GM19467 (cell line): ENCODE data around the gene RMRP.
"Not testable (repeated sequence)": the region's sequence is repeated elsewhere in the genome, so short reads cannot be mapped to it uniquely, and the experiment has no call there.

Experiments
- ATAC-seq: cut with Tn5 transposase; IDR thresholded peaks from one replicate; pipeline ENCODE4 v1.9.1; 2021; ENCODE audit warnings: mild to moderate bottlenecking, moderate library complexity; ENCODE audit not compliant: unreplicated experiment

RMRP gene

DNA sequence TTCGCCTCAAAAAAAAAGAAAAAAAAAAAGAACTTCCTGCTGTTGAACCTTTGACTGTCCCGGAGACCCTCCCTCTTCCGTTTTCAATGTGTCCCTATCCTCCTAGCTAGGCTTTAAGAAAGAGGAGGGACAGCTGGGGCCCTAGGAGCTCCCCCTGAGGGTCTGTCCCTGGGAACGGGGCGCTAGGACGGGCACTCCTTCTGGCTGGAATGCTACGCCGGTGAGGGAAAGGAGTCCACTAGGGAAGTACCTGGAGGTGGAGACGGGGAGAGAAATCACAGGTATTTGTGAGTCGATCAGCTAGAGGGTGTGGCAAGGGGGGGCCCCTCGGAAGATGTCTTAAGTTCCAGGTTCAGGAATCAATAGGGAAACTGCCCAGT is 11.7 kb downstream of the RMRP start:
- no peak for ATAC-seq

DNA sequence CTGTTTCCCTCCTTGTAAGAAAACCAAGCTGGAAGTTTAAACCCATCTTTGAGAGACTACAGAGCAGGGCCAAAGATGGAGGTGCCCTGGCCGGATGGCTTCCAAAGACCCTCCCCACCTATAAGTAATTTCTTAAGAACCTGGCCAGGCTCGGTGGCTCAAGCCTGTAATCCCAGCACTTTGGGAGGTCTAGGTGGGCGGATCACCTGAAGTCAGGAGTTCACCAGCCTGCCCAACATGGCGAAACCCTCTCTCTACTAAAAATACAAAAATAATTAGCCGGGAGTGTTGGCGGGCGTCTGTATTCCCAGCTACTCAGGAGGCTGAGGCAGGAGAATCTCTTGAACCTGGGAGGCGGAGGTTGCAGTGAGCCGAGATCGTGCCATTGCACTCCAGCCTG is 12.1 kb downstream of the RMRP start:
- ATAC-seq: not testable (repeated sequence)

DNA sequence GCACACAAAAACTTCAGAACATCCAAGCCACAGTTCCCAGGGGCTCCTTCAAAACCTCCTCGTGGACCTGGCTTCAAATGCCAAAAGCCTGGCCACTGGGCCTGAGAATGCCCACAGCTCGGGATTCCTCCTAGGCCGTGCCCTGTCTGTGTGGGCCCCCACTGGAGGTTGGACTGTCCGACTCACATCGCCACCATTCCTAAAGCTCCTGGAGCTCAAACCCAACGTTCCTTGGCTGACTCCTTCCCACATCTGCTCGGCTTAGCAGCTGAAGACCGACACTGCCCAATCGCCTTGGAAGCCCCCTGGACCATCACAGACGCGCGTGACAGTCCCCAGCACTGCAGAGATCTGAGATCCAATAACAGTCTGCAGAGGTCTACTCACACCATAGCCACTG is 14.8 kb downstream of the RMRP start:
- no peak for ATAC-seq

DNA sequence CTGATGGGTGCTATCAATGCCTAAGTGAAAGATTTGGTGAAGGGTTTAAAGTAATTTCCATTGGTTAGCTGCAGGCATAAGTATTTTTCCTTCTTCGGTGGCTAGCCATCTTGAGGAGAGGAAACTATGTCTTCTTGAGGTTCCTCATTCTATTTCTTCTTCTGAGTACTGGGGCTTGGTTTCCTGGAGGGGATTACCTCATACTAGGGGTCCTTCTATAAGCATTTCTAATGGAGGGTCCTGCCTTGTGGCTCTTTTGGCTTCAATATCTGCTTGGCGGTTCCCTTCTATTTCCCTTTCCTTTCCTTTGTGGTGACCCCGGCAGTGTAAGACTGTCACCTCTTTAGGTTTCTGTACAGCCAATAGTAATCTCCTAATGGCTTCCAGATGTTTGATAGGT is 16.3 kb downstream of the RMRP start:
- ATAC-seq: not testable (repeated sequence)

DNA sequence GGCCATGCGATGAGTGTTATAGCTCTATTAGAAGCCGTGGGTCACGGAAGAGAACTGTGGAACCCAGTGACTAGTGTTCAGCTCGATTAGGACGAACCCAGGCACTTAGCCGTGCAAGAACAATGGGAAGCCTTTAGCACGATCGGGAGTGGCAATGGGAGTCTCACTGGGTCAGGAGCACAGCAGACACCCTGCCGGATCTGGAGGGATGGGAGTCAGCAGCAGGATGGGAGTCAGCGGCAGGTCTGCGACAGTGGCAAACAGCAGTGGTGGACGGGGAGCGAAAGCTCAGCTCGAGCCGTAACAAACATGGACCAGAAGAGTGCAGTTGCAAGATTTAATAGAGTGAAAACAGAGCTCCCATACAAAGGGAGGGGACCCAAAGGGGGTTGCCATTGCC is 17.4 kb downstream of the RMRP start:
- not testable (repeated sequence) for ATAC-seq

DNA sequence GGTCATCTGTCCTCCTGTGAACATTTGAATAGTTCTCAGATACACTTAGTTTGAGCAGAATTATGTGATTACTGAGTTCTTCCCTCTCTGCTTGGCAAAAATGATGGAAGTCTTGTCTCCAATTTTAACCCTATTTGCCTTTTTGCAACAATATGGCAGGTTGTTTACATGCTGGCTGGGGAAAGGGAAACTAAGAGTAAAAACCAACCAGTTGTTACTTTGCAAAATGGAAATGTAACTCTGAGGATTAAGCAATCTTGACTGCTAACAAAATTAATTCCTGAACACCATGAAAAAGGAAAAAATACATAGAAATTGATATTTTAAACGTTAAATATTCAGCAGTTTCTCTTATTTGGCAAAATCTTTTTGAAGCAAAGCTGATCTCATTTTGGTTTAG is 18.2 kb downstream of the RMRP start:
- ATAC-seq: no peak

DNA sequence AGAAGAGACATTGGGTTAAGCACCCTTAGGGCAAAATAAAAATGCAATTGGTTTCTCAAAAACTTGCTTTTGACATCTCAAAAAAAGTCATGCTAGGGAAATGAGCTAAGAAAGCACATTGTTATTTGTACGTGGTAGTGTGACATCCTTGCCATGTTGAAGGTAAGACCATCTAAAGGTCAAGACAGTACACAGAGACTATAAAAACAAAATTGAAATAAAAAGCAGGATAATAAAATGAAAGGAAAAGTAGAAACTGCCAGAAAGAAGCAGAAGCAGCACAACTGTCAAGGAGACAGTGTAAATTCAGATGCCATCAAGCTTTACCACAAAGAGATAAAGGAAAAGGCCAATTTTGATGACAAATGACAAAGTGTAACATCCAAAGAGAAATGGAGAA is 18.6 kb downstream of the RMRP start:
- not testable (repeated sequence) for ATAC-seq

DNA sequence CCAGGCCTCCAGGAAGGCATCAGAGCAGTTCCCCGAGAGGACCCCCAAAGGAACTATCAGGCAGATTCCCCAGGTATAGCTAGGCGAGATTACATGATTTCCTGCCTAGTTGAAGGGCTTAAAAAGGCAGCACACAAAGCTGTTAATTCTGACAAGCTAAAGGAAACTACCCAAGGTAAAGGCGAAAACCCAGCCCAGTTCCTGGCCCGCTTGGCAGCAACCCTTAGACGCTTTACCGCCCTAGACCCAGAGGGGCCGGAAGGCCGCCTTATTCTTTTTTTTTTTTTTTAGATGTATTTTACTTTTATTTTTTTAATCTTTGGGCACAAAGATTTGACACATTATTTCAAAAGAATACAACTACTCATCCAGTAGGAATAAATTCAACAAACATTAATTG is 19.1 kb downstream of the RMRP start:
- not testable (repeated sequence) for ATAC-seq

DNA sequence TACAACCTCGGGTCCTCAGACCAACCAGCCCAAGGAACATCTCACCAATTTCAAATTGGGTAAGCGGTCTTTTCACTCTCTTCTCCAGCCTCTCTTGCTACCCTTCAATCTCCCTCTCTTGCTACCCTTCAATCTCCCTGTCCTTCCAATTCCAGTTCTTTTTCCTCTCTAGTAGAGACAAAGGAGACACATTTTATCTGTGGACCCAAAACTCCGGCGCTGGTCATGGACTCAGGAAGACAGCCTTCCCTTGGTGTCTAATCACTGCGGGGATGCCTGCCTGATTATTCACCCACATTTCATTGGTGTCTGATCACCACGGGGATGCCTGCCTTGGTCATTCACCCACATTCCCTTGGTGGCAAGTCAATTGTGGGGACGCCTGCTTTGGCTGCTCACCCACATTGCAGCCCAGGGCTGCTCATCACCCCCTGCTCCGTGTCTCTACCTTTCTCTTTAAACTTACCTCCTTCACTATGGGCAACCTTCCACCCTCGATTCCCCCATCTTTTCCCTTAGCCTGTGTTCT is 20.3 kb downstream of the RMRP start:
- ATAC-seq: not testable (repeated sequence)

DNA sequence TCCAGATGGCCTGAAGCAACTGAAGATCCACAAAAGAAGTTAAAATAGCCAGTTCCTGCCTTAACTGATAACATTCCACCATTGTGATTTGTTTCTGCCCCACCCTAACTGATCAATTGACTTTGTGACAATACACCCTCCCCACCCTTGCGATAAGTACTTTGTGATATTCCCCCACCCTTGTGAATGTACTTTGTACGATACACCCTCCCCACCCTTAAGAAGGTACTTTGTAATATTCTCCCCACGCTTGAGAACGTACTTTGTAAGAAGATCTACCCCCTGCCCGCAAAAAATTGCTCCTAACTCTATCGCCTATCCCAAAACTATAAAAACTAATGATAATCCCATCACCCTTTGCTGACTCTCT is 21.0 kb downstream of the RMRP start:
- not testable (repeated sequence) for ATAC-seq

DNA sequence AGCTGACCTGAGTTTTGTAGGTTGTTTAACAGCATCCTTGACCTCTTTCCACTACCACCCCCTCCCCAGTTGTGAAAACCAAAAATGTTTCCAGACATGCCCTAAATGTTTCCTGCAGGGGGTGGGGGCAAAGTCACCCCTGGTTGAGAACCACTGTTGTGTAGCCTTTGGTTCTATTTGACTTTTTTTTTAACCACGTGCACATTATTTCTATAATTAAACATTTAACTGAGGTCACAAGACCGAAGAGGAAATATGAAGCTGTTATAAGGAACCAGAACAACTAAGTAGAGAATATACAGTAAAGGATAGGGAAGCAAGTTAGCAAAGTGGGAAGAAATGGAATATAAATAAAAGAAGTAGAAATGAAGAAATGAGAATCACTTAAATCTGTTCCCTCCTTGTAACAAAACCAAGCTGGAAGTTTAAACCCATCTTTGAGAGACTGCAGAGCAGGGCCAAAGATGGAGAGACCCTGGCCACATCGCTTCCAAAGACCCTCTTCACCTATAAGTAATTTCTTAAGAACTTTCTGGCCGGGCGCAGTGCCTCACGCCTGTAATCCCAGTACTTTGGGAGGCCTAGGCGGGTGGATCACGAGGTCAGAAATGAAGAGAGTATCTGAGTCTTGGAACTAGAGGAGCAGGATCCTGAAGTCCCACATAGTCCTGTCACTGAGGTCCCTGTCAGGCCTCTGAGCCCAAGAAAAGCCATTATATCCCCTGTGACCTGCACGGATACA is 21.5 kb downstream of the RMRP start:
- no peak for ATAC-seq

DNA sequence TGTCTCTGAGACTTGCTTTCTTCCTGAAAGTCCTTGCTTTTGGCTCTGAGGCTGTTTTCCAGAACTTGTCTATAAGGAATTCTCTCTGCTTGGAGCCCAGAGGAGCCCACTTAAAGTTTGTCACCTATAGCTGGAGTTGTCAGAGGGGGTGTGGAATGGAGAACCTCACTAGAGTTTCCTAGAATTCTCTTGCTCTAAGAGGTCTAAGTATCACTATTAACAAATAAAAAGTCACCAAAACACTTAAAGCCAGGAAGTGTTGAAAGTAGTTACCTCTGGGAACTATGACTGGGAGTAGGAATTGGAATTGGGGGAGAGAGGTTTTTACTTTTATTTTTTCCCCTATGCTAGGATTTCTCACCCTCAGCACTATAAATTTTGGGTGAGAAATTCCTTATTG is 22.1 kb downstream of the RMRP start:
- ATAC-seq: no peak

DNA sequence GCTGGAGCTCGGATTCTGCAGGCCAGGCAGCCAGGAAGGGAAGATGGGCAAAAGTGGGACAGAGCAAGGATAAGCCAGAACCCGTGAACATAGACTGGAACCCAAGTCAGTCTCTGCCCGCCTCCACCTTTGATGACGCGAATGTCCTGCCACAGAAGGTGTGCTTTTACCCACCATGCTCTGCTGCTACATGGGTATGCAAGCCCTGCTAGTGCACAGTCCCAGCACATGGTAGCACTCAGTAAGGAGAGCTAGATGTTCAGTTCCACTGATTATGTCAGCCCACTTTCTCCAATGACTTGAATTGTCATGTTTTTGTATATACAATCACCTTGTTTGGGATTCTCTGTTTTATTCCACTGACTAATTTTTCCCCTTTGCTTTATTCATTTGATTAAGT is 28.2 kb downstream of the RMRP start:
- no peak for ATAC-seq

DNA sequence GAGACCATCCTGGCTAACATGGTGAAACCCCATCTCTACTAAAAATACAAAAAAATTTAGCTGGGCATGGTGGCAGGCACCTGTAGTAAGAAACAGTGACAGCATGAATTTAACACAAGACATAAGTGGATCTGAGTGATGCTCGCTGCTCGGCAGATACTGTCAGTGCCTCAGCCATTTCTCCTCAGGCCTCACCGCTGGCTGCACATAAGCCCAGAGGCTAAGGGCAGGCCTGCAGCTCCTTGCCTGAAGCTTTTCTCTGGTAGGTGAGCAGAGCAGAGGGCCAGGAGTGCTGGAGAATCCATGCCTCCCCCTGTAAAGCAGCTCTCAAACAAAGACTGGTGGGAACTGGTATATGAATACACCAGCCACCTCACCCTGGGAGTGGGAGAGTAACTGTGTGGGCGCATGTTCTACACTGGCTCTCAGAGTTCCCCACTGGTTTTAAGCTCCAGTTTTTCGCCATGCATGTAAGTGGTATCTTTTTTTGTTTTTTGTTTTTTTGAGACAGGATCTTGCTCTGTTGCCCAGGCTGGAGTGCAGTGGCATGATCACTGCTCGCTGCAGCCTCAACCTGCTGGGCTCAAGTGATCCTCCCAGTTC is 29.3 kb downstream of the RMRP start:
- no peak for ATAC-seq

DNA sequence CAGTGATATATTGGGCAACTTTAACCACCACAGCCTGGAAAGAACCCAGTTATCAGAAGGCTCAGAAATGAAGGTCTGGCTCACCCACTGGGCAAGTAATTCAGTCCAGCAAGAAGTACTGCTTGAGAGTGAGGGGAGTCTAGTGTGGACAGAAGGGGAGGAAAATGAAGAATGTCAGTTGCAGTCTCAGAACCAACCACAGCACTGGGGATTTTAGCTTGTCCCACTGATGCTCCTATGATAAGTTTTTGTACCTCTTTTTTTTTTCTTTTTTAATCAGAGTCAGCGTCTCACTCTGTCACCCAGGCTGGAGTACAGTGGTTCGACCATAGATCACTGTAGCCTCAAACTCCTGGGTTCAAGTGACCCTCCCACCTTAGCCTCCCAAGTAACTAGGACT is 30.2 kb downstream of the RMRP start:
- ATAC-seq: no peak

DNA sequence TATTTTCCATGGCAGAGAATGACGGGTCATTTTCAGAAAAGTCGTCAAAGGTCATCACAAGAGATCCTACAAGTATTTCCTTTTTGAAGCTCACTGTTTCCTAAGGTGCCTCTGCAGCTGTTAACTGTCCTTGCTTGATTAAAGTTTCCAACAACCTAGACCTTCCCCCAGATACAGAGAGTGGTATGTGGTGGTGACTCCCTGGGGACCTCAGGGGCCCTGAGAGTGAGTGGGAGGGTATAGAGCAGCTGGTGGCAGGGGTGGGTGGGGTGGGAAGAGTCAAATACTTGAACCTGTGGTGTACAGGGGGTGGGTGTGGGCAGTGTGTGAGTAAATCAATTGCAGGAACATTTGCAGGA is 38.0 kb downstream of the RMRP start:
- peak; percentile 38 for ATAC-seq

DNA sequence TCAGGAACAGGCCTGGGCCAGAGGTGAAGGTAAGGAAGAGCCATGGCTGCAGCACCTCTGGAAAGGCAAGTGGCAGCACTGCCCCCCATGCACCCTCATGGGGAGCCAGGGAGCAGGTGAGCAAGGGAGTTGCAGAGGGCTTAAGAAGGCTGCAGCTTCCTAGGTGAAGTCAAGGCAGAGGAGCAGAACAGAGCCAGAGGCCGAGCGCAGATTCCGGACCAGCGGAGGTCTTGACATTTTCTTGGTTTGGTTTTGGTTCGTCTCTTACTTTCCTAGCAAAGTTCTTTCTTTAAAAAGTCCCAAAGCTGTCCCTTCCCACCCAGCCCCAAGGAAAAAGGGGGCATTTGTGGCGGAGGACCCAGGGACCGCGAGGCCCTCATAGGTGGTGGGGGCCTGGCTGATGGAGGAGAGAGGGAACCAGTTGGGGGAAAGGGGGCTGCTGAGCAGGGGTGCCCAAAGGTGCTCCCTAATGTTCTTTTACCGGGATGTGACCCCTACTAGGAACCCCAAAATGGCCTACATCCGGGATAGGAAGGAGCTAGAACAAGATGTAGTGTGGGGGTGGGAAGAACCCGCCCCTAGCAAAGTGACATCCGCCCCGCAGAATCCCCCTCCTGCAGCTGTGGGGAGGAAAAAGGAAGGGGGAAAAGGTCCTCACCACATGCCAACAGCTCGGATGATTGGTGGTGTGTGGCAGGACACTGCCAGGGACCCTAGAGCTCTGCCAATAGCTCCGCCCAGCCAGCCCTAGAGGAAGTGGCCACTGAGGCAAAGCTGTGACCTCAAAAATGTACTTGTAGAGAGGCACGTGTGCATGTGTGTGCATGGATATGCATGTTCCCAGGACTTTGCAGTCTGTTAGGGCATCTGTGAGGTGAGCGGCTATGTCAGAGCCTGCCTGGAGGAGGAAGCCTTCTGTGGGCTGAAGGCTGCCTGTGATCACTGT is 38.7 kb downstream of the RMRP start:
- ATAC-seq: peak; percentile 42

DNA sequence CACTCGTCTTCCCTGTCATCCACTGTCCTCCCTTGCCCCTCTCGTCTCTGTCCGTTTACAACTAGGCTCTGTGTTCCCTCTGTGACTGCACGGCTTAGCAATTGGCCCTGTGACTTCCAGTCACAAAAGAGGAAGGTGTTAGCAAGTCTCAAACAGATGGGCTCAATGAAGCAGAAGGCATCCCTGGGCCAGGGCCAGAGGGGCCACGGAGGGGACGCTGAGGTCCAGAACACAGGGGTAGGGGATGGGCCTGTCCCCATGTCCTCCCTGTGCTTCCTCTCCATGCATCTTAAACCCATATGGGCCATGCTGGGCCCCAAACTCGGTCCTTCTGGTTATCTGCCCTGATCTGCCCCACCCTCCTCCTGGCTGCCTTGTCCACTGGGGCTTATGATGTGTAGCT is 39.5 kb downstream of the RMRP start, which contains the start of gene CD72:
Gene CD72 (minus strand): TSS at position 89 of the 403 bp plus-strand sequence. CDS start 110 bp downstream, outside the sequence.
- no peak for ATAC-seq

DNA sequence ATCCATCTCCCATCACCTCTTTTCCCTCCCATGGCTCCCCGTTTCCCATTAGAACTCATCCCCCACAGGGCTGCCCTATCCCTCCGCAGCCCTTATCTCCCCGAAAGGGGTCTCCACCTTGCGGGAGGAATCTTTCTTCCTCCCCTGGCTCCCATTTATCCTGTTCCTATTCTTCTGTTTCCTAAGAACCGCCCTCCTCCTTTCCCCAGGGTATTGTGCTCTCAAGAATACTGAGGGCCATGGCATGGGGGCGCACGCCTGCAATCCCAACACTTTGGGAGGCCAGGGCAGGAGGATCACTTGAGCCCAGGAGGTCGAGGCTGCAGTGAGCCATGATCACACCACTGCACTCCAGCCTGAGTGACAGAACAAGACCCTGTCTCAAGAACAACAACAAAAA is 40.3 kb downstream of the RMRP start:
- no peak for ATAC-seq

DNA sequence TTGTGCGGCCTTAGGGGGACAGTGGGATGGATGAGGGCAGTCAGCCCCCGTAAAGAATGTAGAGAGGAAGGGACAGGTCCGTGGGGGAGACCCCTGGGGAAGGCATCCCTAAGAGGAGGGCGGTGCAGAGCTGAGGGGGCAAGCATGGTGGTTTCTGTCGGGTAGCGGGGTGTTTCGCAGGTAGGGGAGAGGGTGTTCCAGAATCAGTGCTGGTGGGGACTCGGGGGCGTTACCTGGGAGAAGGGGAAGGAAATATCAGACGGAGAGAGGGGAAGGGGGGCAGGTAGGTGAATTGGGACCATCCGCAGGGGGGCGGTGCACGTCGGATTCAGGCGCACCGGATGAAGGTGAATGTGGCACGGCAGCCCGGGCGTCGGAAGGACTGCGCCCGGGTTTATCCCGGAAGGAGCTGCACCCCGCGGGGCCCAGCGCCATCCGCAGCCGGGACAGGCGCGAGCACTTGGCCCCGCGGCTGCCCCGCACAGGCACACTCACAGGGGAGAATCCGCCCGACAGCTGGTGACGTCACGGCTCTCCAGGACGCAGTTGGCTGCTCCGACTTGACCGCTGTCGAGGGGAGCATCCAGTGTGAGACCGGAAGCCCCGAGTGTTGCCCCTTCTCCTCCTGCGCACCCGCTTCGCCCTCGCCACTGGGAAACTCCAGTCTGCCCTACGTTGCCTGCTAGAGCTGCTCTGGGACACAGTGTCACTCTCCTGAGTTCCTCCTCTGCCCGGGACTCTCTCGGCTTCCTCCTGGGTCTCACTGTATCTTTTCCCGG is 40.9 kb downstream of the RMRP start:
- peak; percentile 38 for ATAC-seq
